Measurements from ENCODE around the gene KDM5C. TPM values are rescaled to one million over a fixed set of nuclear protein-coding genes. Genes with fewer than 3 reads are reported as not detected.

Gene KDM5C
- total RNA-seq: 100 to 1,000 TPM; 126 to 318 (median 160) TPM

GRCh38 chrX:53224860-53225797, at the start of gene KDM5C:
TSS of gene KDM5C (minus strand) at chrX:53225207. CDS start at chrX:53224889, 318 bp downstream.
- Histone ChIP-seq H3K4me3 (peak within 1 kb of the TSS; percentile 80), H3K36me3 (no peaks in the 10 kb centered on the region), H3K27ac (peak within 1 kb of the TSS; percentile 89), H3K9me3 (no peaks in the 10 kb centered on the region), H3K27me3 (no peaks in the 10 kb centered on the region), H3K4me1 (peaks cover 25% of the 10 kb centered on the region)
- TF ChIP-seq POLR2AphosphoS5 (IDR thresholded peaks at IDR 0.05) (peak in 1 of 3 donors; percentile 36), POLR2A (IDR thresholded peaks at IDR 0.05) (peak in 1 of 2 donors; percentile 80), EP300 (IDR thresholded peaks at IDR 0.05) (no peak)
- TF ChIP-seq, protein P1, sequence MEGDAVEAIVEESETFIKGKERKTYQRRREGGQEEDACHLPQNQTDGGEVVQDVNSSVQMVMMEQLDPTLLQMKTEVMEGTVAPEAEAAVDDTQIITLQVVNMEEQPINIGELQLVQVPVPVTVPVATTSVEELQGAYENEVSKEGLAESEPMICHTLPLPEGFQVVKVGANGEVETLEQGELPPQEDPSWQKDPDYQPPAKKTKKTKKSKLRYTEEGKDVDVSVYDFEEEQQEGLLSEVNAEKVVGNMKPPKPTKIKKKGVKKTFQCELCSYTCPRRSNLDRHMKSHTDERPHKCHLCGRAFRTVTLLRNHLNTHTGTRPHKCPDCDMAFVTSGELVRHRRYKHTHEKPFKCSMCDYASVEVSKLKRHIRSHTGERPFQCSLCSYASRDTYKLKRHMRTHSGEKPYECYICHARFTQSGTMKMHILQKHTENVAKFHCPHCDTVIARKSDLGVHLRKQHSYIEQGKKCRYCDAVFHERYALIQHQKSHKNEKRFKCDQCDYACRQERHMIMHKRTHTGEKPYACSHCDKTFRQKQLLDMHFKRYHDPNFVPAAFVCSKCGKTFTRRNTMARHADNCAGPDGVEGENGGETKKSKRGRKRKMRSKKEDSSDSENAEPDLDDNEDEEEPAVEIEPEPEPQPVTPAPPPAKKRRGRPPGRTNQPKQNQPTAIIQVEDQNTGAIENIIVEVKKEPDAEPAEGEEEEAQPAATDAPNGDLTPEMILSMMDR (IDR thresholded peaks at IDR 0.05): no peak
- peak; percentile 92 to 97 for DNase-seq (ENCODE audit: low spot score in 2 of 2)
- 0% methylated on average over 11 of the region's 67 CpGs for WGBS

GRCh38 chrX:53272808-53273337, 47.9 kb upstream of the KDM5C start:
- H3K27ac ChIP-seq: no peak overlapping the region
- no peaks in the 10 kb centered on the region for H3K9me3 ChIP-seq
- no peak overlapping the region for H3K4me3 ChIP-seq
- WGBS: 71% methylated on average over 8 of the region's 8 CpGs
- H3K4me1 ChIP-seq: peaks cover 2% of the 10 kb centered on the region
- no peaks in the 10 kb centered on the region for H3K27me3 ChIP-seq
- no peaks in the 10 kb centered on the region for H3K36me3 ChIP-seq
- no peak for DNase-seq (ENCODE audit: low spot score in 2 of 2)
- TF ChIP-seq POLR2AphosphoS5 (IDR thresholded peaks at IDR 0.05) (no peak), EP300 (IDR thresholded peaks at IDR 0.05) (no peak)

- H3K27ac ChIP-seq: no peak overlapping the region
- H3K36me3 ChIP-seq: no peaks in the 10 kb centered on the region
- no peak overlapping the region for H3K4me3 ChIP-seq
- H3K9me3 ChIP-seq: no peaks in the 10 kb centered on the region
- TF ChIP-seq, protein P1 (IDR thresholded peaks at IDR 0.05): no peak
- TF ChIP-seq POLR2AphosphoS5 (IDR thresholded peaks at IDR 0.05): no peak
- no peak for TF ChIP-seq EP300 (IDR thresholded peaks at IDR 0.05)
- no peak for TF ChIP-seq POLR2A (IDR thresholded peaks at IDR 0.05)
- WGBS: 83% methylated on average over 14 of the region's 14 CpGs
- DNase-seq (ENCODE audit: low spot score in 2 of 2): no peak
- H3K4me1 ChIP-seq: peaks cover 7% of the 10 kb centered on the region
- no peaks in the 10 kb centered on the region for H3K27me3 ChIP-seq
These were observed 44.6 kb upstream of the KDM5C start for GRCh38 chrX:53269536-53270107.

DNA sequence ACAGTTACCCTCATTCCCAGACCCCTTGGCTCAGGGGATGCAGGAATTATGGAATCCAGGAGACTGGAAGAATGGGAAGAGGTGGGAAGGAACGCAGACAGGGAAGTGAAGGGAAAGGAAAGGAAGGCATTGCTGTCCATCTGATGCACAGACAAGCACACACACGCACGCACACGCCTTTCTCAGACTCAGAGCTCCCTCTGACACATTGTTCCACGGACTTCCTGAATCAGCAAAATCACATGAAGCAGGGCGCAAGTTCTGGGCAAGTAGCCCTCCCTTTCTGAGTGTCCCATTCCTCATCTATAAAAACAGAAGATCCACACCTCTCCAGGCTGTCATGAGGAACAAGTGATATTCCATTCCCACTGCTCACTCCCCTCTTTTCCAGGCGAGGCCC, 43.2 kb upstream of the KDM5C start:
- no peaks in the 10 kb centered on the region for H3K27me3 ChIP-seq
- DNase-seq (ENCODE audit: low spot score in 2 of 2): no peak
- H3K27ac ChIP-seq: no peak overlapping the region
- H3K9me3 ChIP-seq: no peaks in the 10 kb centered on the region
- TF ChIP-seq POLR2AphosphoS5 (IDR thresholded peaks at IDR 0.05) (no peak), EP300 (IDR thresholded peaks at IDR 0.05) (no peak)
- peaks cover 12% of the 10 kb centered on the region for H3K4me1 ChIP-seq
- 55% methylated on average over 7 of the region's 7 CpGs for WGBS
- H3K36me3 ChIP-seq: no peaks in the 10 kb centered on the region
- no peak overlapping the region for H3K4me3 ChIP-seq

GRCh38 chrX:53266914-53267313, 41.9 kb upstream of the KDM5C start:
- Histone ChIP-seq H3K9me3 (no peaks in the 10 kb centered on the region), H3K4me3 (no peak overlapping the region), H3K36me3 (no peaks in the 10 kb centered on the region), H3K27ac (peak overlapping the region; percentile 54), H3K27me3 (no peaks in the 10 kb centered on the region), H3K4me1 (peaks cover 16% of the 10 kb centered on the region)
- TF ChIP-seq POLR2A (IDR thresholded peaks at IDR 0.05): no peak
- TF ChIP-seq POLR2AphosphoS5 (IDR thresholded peaks at IDR 0.05): no peak
- TF ChIP-seq, protein P1 (IDR thresholded peaks at IDR 0.05): no peak
- no peak for TF ChIP-seq EP300 (IDR thresholded peaks at IDR 0.05)
- WGBS: 71% methylated on average over 11 of the region's 11 CpGs
- no peak for DNase-seq (ENCODE audit: low spot score in 2 of 2)

All from suprapubic skin (tissue), 4 donors.